Endothelial cell of umbilical vein (primary cell): Measurements from ENCODE around the gene CDK12.

Source experiments
- CTCF ChIP-seq, 2 donors: IDR thresholded peaks; 1 replicate in 1 of 2; 2 replicates in 1 of 2; pipeline ENCODE4 v1.5.1; 2011; ENCODE audit warnings: low read length in 2 of 2, mild to moderate bottlenecking in 2 of 2, moderate library complexity in 2 of 2, control low read depth in 1 of 2, inconsistent platforms in 1 of 2, low read depth in 1 of 2; ENCODE audit not compliant: insufficient read depth in 1 of 2; ENCODE audit errors: extremely low read depth in 1 of 2
- EZH2 ChIP-seq: IDR thresholded peaks from 2 replicates; pipeline ENCODE4 v1.6.1; 2012; ENCODE audit warnings: borderline replicate concordance, low read depth, mild to moderate bottlenecking, moderate library complexity, low read length, inconsistent platforms; ENCODE audit not compliant: severe bottlenecking
- MAX ChIP-seq: IDR thresholded peaks from 2 replicates; pipeline ENCODE4 v1.6.1; 2011; ENCODE audit not compliant: insufficient read depth, insufficient read length
- MYC ChIP-seq: IDR thresholded peaks from one replicate; pipeline ENCODE4 v1.6.1; 2011; ENCODE audit warnings: mild to moderate bottlenecking, low read depth, low read length
- POLR2A ChIP-seq: IDR thresholded peaks from 2 replicates; pipeline ENCODE4 v1.6.1; 2012; ENCODE audit warnings: low read depth, mild to moderate bottlenecking, control low read depth, low read length
- POLR2AphosphoS5 ChIP-seq: IDR thresholded peaks from 2 replicates; pipeline ENCODE4 v1.6.1; 2012; ENCODE audit warnings: low read depth, mild to moderate bottlenecking, control low read depth, low read length, moderate library complexity; ENCODE audit not compliant: insufficient read depth

GRCh38 chr17:39473310-39473709 lies 12.0 kb downstream of the CDK12 start:
- TF ChIP-seq MAX (no peak), CTCF (IDR thresholded peaks at IDR 0.05; ENCODE audit: extremely low read depth in 1 of 2, insufficient read depth in 1 of 2, low read depth in 1 of 2, low read length in 2 of 2) (no peak), EZH2 (no peak), POLR2A (no peak), POLR2AphosphoS5 (no peak), MYC (no peak)
